ENCODE data around the gene FXYD7.

Gene FXYD7

GRCh38 chr19:35117116-35117515 is 25.9 kb upstream of the FXYD7 start:
- ChIA-PET CTCF (interaction anchor here (0.7 to 5.0 kb wide), 9 partner anchors 10 to 145 kb away, joined by 3 to 25 read pairs (median 4); partner anchors contain the start of gene LGI4), POLR2A (no interaction called here)
- DNase-seq (ENCODE audit: extremely low spot score), result no peak
- no peak for TF ChIP-seq CTCF (IDR thresholded peaks at IDR 0.05; ENCODE audit: control extremely low read depth, extremely low read depth, low read depth, missing control alignments)

GRCh38 chr19:35117799-35118198 is 25.3 kb upstream of the FXYD7 start:
- DNase-seq (ENCODE audit: extremely low spot score), result no peak
- no peak for TF ChIP-seq CTCF (IDR thresholded peaks at IDR 0.05; ENCODE audit: control extremely low read depth, extremely low read depth, low read depth, missing control alignments)
- POLR2A ChIA-PET, result no interaction called here
- CTCF ChIA-PET, result interaction anchor here (1.1 to 5.0 kb wide), 5 partner anchors 10 to 73 kb away, joined by 3 to 25 read pairs (median 7); partner anchors contain the start of gene LGI4

- ChIA-PET POLR2A (interaction anchor here (0.6 kb wide), 1 partner anchor 384 kb away, joined by 3 read pairs; no protein-coding TSS in a partner anchor), CTCF (interaction anchor here (1.1 to 5.0 kb wide), 3 partner anchors 16 to 26 kb away, joined by 3 to 25 read pairs (median 4); partner anchors contain the start of gene LGI4)
- no peak for TF ChIP-seq CTCF (IDR thresholded peaks at IDR 0.05; ENCODE audit: control extremely low read depth, extremely low read depth, low read depth, missing control alignments)
- no peak for DNase-seq (ENCODE audit: extremely low spot score)
Observed at GRCh38 chr19:35118268-35119020, 24.6 kb upstream of the FXYD7 start.

GRCh38 chr19:35119091-35119490 is 24.0 kb upstream of the FXYD7 start:
- POLR2A ChIA-PET, result no interaction called here
- no peak for DNase-seq (ENCODE audit: extremely low spot score)
- no peak for TF ChIP-seq CTCF (IDR thresholded peaks at IDR 0.05; ENCODE audit: control extremely low read depth, extremely low read depth, low read depth, missing control alignments)
- CTCF ChIA-PET, result interaction anchor here (1.1 to 5.0 kb wide), 5 partner anchors 9 to 27 kb away, joined by 3 to 25 read pairs (median 4); partner anchors contain the start of gene LGI4

- no peak for TF ChIP-seq CTCF (IDR thresholded peaks at IDR 0.05; ENCODE audit: control extremely low read depth, extremely low read depth, low read depth, missing control alignments)
- ChIA-PET CTCF (interaction anchor here (1.2 to 1.7 kb wide), 3 partner anchors 9 to 22 kb away, joined by 3 to 8 read pairs (median 4); partner anchors contain the start of gene LGI4), POLR2A (no interaction called here)
- DNase-seq (ENCODE audit: extremely low spot score), result no peak
Observed at GRCh38 chr19:35119578-35120155, 23.4 kb upstream of the FXYD7 start.

- POLR2A ChIA-PET, result no interaction called here
- CTCF ChIA-PET, result interaction anchor here (1.2 to 1.7 kb wide), 2 partner anchors 10 to 15 kb away, joined by 3 to 8 read pairs; partner anchors contain the start of gene LGI4
- TF ChIP-seq CTCF (IDR thresholded peaks at IDR 0.05; ENCODE audit: control extremely low read depth, extremely low read depth, low read depth, missing control alignments), result no peak
- DNase-seq (ENCODE audit: extremely low spot score), result no peak
Observed at GRCh38 chr19:35120492-35120891, 22.6 kb upstream of the FXYD7 start.

Measured in GM10248 (cell line).